SK-N-SH (cell line): ENCODE measurements around the gene DNAJC5. TPM values are rescaled to one million over a fixed set of nuclear protein-coding genes. Genes with fewer than 3 reads are reported as not detected.
"Not testable (repeated sequence)": the region's sequence is repeated elsewhere in the genome, so short reads cannot be mapped to it uniquely, and the experiment has no call there.

ENCODE experiments used
- CTCF ChIA-PET: fragments of 300-600, 350-600 bp; formaldehyde crosslinking; extraction: SDS; loops from one replicate; lab custom pipeline; 2021; lab: Yijun Ruan, JAX
- POLR2A ChIA-PET: fragments of 350-600 bp; sonication (Branson Sonifier 250); formaldehyde crosslinking; extraction: SDS; loops from one replicate; lab custom pipeline; 2020; ENCODE audit warnings: antibody characterized with exemption, inconsistent platforms; lab: Yijun Ruan, JAX
- DNase-seq: peaks from one replicate; pipeline ENCODE4 v3.0.0; 2012
- H2AFZ ChIP-seq: fragments of 200-600 bp; sonication (generic); 2 replicates; pipeline ENCODE4 v1.8.1; 2016; ENCODE audit warnings: antibody characterized with exemption, mild to moderate bottlenecking, low read depth
- H3F3A ChIP-seq: fragments of 200-600 bp; sonication (generic); replicated peaks from 2 replicates; pipeline ENCODE3; 2016; ENCODE audit warnings: antibody characterized with exemption, mild to moderate bottlenecking; ENCODE audit not compliant: insufficient read depth
- H3K27ac ChIP-seq, 2 experiments: fragments of 200-500 bp in 1 of 2; fragments of 200-600 bp in 1 of 2; sonication (Bioruptor generic) in 1 of 2; sonication (generic), shearing (Covaris generic) in 1 of 2; 2 replicates each; pipeline versions ENCODE4 v1.5.1 to v1.6.1; 2014 to 2016; ENCODE audit warnings: low read depth in 2 of 2, inconsistent platforms in 1 of 2, low read length in 1 of 2, mild to moderate bottlenecking in 1 of 2, mixed read lengths in 1 of 2
- H3K27me3 ChIP-seq: fragments of 200-600 bp; sonication (generic), shearing (Covaris generic); 2 replicates; pipeline ENCODE4 v1.6.1; 2016; ENCODE audit warnings: mixed run types; ENCODE audit not compliant: insufficient read depth
- H3K36me3 ChIP-seq, 2 experiments: fragments of 200-500 bp in 1 of 2; fragments of 200-600 bp in 1 of 2; sonication (Bioruptor generic) in 1 of 2; sonication (generic) in 1 of 2; replicated peaks in 1 of 2; 2 replicates each; pipeline versions ENCODE3 to v1.5.1; 2014 to 2016; ENCODE audit warnings: low read length in 1 of 2, mild to moderate bottlenecking in 1 of 2; ENCODE audit not compliant: insufficient read depth in 2 of 2, control insufficient read depth in 1 of 2
- H3K4me1 ChIP-seq, 2 experiments: fragments of 200-500 bp in 1 of 2; fragments of 200-600 bp in 1 of 2; sonication (Bioruptor generic) in 1 of 2; sonication (generic), shearing (Covaris generic) in 1 of 2; 2 replicates each; pipeline versions ENCODE4 v1.5.1 to v1.6.1; 2014 to 2016; ENCODE audit warnings: low read depth in 1 of 2, low read length in 1 of 2, mixed run types in 1 of 2; ENCODE audit not compliant: insufficient read depth in 2 of 2, control insufficient read depth in 1 of 2
- H3K4me2 ChIP-seq: fragments of 200-600 bp; sonication (generic), shearing (Covaris generic); 2 replicates; pipeline ENCODE4 v1.6.1; 2017; ENCODE audit warnings: mixed run types
- H3K4me3 ChIP-seq, 2 experiments: fragments of 200-500 bp in 1 of 2; fragments of 200-600 bp in 1 of 2; sonication (Bioruptor generic) in 1 of 2; sonication (generic), shearing (Covaris generic) in 1 of 2; 2 replicates each; pipeline versions ENCODE4 v1.5.1 to v1.8.1; 2014 to 2016; ENCODE audit warnings: low read depth in 2 of 2, inconsistent platforms in 1 of 2, low read length in 1 of 2, mild to moderate bottlenecking in 1 of 2, mixed read lengths in 1 of 2, moderate library complexity in 1 of 2
- H3K79me2 ChIP-seq: fragments of 200-600 bp; sonication (generic); 2 replicates; pipeline ENCODE4 v1.8.1; 2017; ENCODE audit warnings: mild to moderate bottlenecking; ENCODE audit not compliant: insufficient read depth
- H3K9ac ChIP-seq: fragments of 200-600 bp; sonication (generic); 2 replicates; pipeline ENCODE4 v1.6.1; 2017; ENCODE audit warnings: mixed run types
- H3K9me2 ChIP-seq: fragments of 200-600 bp; sonication (generic); 2 replicates; pipeline ENCODE4 v1.6.1; 2017; ENCODE audit warnings: mixed run types
- H3K9me3 ChIP-seq: fragments of 200-600 bp; sonication (generic); 2 replicates; pipeline ENCODE4 v1.6.1; 2017; ENCODE audit warnings: mixed run types, mild to moderate bottlenecking, moderate library complexity
- H4K20me1 ChIP-seq: fragments of 200-600 bp; sonication (generic); 2 replicates; pipeline ENCODE4 v1.6.1; 2017; ENCODE audit warnings: mild to moderate bottlenecking, mixed run types; ENCODE audit not compliant: insufficient read depth
- EZH2phosphoT487 ChIP-seq: fragments of 200-600 bp; sonication (generic); IDR thresholded peaks from 2 replicates; pipeline ENCODE4 v1.6.1; 2017; ENCODE audit warnings: low read depth, mixed run types, mild to moderate bottlenecking, antibody characterized with exemption, moderate library complexity, borderline replicate concordance
- FOSL2 ChIP-seq: IDR thresholded peaks from 2 replicates; pipeline ENCODE4 v1.4.0; 2012; ENCODE audit warnings: low read depth, mild to moderate bottlenecking, moderate library complexity, borderline replicate concordance
- FOXJ3 ChIP-seq: sonication (generic); formaldehyde crosslinking; IDR thresholded peaks from 2 replicates; pipeline ENCODE4 v1.5.1; 2020; ENCODE audit warnings: mild to moderate bottlenecking, missing genetic modification reagents
- GATA2 ChIP-seq: sonication (generic); formaldehyde crosslinking; IDR thresholded peaks from 2 replicates; pipeline ENCODE4 v1.5.0; 2020; ENCODE audit warnings: mild to moderate bottlenecking, missing genetic modification reagents
- NFIC ChIP-seq: IDR thresholded peaks from 2 replicates; pipeline ENCODE4 v1.4.0; 2012; ENCODE audit warnings: borderline replicate concordance
- POLR2AphosphoS5 ChIP-seq: IDR thresholded peaks from 2 replicates; pipeline ENCODE4 v1.6.1; 2012; ENCODE audit warnings: low read depth, low read length
- RAD21 ChIP-seq: IDR thresholded peaks from 2 replicates; pipeline ENCODE4 v1.6.1; 2012; ENCODE audit warnings: mild to moderate bottlenecking, low read length
- RFX5 ChIP-seq: IDR thresholded peaks from 2 replicates; pipeline ENCODE4 v1.6.1; 2012; ENCODE audit warnings: mild to moderate bottlenecking, improper control_type of control experiment, low read length
- SMC3 ChIP-seq: IDR thresholded peaks from 2 replicates; pipeline ENCODE4 v1.6.1; 2012; ENCODE audit warnings: low read depth, low read length, improper control_type of control experiment
- YY1 ChIP-seq: IDR thresholded peaks from 2 replicates; pipeline ENCODE4 v1.4.0; 2012; ENCODE audit warnings: low read depth, mild to moderate bottlenecking
- WGBS: methylation state at CpG from one replicate; pipeline ENCODE4 v1.1.6; 2017; ENCODE audit warnings: low lambda C conversion rate; 5-methylcytosine and 5-hydroxymethylcytosine counted together
- polyA plus RNA-seq, 3 experiments: library from polyadenylated mRNA; depleted of rRNA; stranded (reverse); fragments of >200 nt; gene quantifications; 2 replicates each; pipeline ENCODE4 v1.2.3, GENCODE V29; 2012
- TF ChIP-seq, protein P1 (sequence below): IDR thresholded peaks from 2 replicates; pipeline ENCODE4 v1.4.0; 2012; ENCODE audit warnings: low read depth
- TF ChIP-seq, protein P2 (sequence below): IDR thresholded peaks from 2 replicates; pipeline ENCODE4 v1.4.0; 2012; ENCODE audit warnings: low read depth, borderline replicate concordance
- TF ChIP-seq, protein P3 (sequence below): IDR thresholded peaks from 2 replicates; pipeline ENCODE4 v1.6.1; 2012; ENCODE audit warnings: mild to moderate bottlenecking, low read depth, low read length, moderate library complexity

Gene DNAJC5
- polyA plus RNA-seq, 1 of the 3 experiments (the other 2 are of a cell fraction), result 24.2 TPM

DNA sequence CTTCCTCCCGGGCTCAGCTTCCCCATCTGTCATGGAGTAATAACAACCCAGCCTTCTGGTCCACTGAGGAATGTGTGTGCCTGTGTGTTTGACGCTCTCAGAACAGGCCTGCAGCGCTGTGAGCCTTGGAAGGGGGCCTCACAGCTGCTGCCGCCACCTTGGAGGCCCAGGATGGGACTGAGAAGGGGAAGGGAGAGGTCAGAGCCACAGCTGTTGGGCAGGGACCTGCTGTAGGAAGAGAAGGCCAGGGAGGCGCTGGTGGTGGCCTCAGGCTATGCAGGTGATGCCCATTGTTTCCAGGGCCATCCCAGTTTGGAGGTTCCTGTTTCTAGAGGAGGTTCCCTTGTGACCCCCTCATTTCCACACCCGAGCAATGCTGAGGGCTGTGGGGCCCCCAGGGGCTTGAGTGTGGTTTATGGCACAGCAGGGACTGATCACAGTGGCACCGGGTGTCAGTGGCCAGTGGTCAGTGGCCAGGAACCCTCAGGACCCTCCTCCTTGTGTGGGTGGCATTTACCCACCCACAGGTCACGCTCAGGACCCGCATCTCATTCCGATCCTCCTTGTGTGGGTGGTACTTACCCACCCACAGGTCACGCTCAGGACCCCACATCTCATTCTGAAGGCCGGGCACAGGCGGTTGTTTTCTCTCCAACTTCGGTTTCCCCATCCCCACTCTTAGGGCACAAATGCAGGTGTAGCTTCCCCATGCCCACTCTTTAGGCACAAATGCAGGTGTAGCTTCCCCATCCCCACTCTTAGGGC lies 15.8 kb upstream of the DNAJC5 start:
- H3F3A ChIP-seq, result no peaks in the 10 kb centered on the region
- no peak for TF ChIP-seq SMC3
- TF ChIP-seq EZH2phosphoT487, result no peak
- no peak for TF ChIP-seq GATA2 (CRISPR knock-in tag)
- TF ChIP-seq, protein P1, sequence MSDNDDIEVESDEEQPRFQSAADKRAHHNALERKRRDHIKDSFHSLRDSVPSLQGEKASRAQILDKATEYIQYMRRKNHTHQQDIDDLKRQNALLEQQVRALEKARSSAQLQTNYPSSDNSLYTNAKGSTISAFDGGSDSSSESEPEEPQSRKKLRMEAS, result no peak
- TF ChIP-seq FOXJ3 (CRISPR knock-in tag), result no peak
- TF ChIP-seq POLR2AphosphoS5, result no peak
- TF ChIP-seq, protein P2, sequence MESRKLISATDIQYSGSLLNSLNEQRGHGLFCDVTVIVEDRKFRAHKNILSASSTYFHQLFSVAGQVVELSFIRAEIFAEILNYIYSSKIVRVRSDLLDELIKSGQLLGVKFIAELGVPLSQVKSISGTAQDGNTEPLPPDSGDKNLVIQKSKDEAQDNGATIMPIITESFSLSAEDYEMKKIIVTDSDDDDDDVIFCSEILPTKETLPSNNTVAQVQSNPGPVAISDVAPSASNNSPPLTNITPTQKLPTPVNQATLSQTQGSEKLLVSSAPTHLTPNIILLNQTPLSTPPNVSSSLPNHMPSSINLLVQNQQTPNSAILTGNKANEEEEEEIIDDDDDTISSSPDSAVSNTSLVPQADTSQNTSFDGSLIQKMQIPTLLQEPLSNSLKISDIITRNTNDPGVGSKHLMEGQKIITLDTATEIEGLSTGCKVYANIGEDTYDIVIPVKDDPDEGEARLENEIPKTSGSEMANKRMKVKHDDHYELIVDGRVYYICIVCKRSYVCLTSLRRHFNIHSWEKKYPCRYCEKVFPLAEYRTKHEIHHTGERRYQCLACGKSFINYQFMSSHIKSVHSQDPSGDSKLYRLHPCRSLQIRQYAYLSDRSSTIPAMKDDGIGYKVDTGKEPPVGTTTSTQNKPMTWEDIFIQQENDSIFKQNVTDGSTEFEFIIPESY, result no peak
- TF ChIP-seq, protein P3, sequence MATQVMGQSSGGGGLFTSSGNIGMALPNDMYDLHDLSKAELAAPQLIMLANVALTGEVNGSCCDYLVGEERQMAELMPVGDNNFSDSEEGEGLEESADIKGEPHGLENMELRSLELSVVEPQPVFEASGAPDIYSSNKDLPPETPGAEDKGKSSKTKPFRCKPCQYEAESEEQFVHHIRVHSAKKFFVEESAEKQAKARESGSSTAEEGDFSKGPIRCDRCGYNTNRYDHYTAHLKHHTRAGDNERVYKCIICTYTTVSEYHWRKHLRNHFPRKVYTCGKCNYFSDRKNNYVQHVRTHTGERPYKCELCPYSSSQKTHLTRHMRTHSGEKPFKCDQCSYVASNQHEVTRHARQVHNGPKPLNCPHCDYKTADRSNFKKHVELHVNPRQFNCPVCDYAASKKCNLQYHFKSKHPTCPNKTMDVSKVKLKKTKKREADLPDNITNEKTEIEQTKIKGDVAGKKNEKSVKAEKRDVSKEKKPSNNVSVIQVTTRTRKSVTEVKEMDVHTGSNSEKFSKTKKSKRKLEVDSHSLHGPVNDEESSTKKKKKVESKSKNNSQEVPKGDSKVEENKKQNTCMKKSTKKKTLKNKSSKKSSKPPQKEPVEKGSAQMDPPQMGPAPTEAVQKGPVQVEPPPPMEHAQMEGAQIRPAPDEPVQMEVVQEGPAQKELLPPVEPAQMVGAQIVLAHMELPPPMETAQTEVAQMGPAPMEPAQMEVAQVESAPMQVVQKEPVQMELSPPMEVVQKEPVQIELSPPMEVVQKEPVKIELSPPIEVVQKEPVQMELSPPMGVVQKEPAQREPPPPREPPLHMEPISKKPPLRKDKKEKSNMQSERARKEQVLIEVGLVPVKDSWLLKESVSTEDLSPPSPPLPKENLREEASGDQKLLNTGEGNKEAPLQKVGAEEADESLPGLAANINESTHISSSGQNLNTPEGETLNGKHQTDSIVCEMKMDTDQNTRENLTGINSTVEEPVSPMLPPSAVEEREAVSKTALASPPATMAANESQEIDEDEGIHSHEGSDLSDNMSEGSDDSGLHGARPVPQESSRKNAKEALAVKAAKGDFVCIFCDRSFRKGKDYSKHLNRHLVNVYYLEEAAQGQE, result no peak
- no peak for TF ChIP-seq RAD21
- no peak for TF ChIP-seq YY1
- TF ChIP-seq FOSL2, result no peak
- no peak for TF ChIP-seq NFIC
- TF ChIP-seq RFX5, result no peak
- TF ChIP-seq, all 33 proteins: peak for 0

DNA sequence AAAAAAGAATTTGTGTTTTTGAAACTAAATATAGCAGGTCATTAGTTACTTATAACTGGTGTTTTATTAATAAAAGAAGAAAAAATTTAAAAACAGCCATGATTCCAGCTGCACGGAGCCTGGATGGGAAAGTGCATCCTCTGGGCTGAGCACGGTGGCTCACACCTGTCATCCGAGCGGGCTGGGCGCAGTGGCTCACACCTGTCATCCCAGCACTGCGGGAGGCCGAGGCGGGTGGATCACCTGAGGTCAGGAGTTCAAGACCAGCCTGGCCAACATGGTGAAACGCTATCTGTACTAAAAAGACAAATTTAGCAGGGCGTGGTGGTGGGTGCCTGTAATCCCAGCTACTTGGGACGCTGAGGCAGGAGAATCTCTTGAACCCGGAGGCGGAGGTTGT lies 14.0 kb upstream of the DNAJC5 start:
- H2AFZ ChIP-seq, H3K9me2 ChIP-seq, H3K9me3 ChIP-seq, H3K9ac ChIP-seq, H3F3A ChIP-seq, H3K4me2 ChIP-seq, H3K27me3 ChIP-seq, POLR2A ChIA-PET, H3K4me3 ChIP-seq, H3K27ac ChIP-seq, DNase-seq: not testable (repeated sequence)
- Histone ChIP-seq H4K20me1 (peaks cover 60% of the 10 kb centered on the region), H3K4me1 (peaks cover 0 to 11% of the 10 kb centered on the region in 2 experiments; a peak in 1 of 4 replicates), H3K36me3 (peaks cover 11 to 70% of the 10 kb centered on the region in 2 experiments), H3K79me2 (peaks cover 68% of the 10 kb centered on the region; the same call in 1 of the 2 replicates)
- CTCF ChIA-PET, result interaction anchor here (0.8 kb wide), 1 partner anchor 106 kb away, joined by 3 read pairs; no protein-coding TSS in a partner anchor
- 95% methylated on average over 9 of the region's 13 CpGs for WGBS

More for the DNA sequence above, 15.8 kb upstream of the DNAJC5 start:
- Histone ChIP-seq H3K9me3 (no peaks in the 10 kb centered on the region), H3K4me3 (no peak overlapping the region), H3K27me3 (no peaks in the 10 kb centered on the region), H3K4me2 (no peak overlapping the region), H3K9me2 (no peaks in the 10 kb centered on the region), H3K4me1 (peaks cover 0 to 4% of the 10 kb centered on the region in 2 experiments; a peak in 1 of 4 replicates), H3K9ac (no peak overlapping the region), H4K20me1 (peaks cover 56% of the 10 kb centered on the region), H2AFZ (no peak overlapping the region), H3K36me3 (peaks cover 24 to 65% of the 10 kb centered on the region in 2 experiments), H3K79me2 (peaks cover 67% of the 10 kb centered on the region; the same call in 1 of the 2 replicates), H3K27ac (no peak overlapping the region)
- 98% methylated on average over 4 of the region's 14 CpGs for WGBS
- ChIA-PET POLR2A (no interaction called here), CTCF (interaction anchor here (1.4 kb wide), 1 partner anchor 104 kb away, joined by 6 read pairs; no protein-coding TSS in a partner anchor)
- DNase-seq, result no peak
